Mesodermal cell (in vitro differentiated cells): ENCODE measurements around the gene DIP2C.

Experiments used
- H3K27ac ChIP-seq: 2 replicates; pipeline ENCODE4 v1.7.0; 2013; ENCODE audit warnings: mild to moderate bottlenecking, low read depth, low read length, moderate library complexity; ENCODE audit not compliant: severe bottlenecking
- H3K36me3 ChIP-seq: 2 replicates; pipeline ENCODE4 v1.7.1; 2013; ENCODE audit warnings: mild to moderate bottlenecking, low read length, moderate library complexity; ENCODE audit not compliant: control insufficient read depth, insufficient read depth
- H3K4me1 ChIP-seq: one replicate; pipeline ENCODE4 v1.7.1; 2013; ENCODE audit warnings: mild to moderate bottlenecking, low read length; ENCODE audit not compliant: insufficient read depth, control insufficient read depth, poor library complexity, severe bottlenecking
- H3K4me3 ChIP-seq: 2 replicates; pipeline ENCODE4 v1.7.0; 2013; ENCODE audit warnings: low read length, control low read depth, mild to moderate bottlenecking; ENCODE audit not compliant: insufficient read depth, poor library complexity, severe bottlenecking; ENCODE audit errors: extremely low read depth
- H3K9me3 ChIP-seq: 2 replicates; pipeline ENCODE4 v1.7.1; 2013; ENCODE audit warnings: mild to moderate bottlenecking, low read length, moderate library complexity; ENCODE audit not compliant: control insufficient read depth
- WGBS, 2 experiments: methylation state at CpG; one replicate each; pipeline ENCODE4 v1.1.5; 2013; ENCODE audit warnings: missing lambda C conversion rate in 2 of 2; ENCODE audit not compliant: insufficient coverage in 2 of 2; 5-methylcytosine and 5-hydroxymethylcytosine counted together

Gene DIP2C

DNA sequence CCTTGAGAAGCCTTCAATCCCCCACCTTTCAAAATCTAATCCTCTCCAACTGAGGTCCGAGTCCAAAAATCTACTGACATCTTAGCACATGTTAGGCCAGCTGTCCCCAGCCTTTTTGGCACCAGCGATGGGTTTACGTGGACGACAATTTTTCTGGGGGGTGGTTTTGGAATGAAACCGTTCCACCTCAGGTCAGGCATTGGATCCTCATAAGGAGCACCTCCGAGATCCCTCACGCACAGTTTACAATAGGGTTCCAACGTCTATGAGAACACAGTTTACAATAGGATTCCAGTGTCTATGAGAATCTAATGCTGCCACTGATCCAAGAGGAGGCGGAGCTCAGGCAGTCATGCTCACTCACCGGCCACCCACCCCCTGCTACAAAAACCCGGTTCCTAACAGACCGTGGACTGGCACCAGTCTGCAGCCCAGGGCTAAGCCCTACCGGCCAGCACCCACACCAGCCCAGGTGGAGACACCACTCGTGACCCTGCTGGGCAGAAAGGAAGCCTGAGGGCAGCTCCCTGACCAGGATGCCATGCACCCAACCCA is 107.6 kb downstream of the DIP2C start:
- Histone ChIP-seq H3K4me3 (no peak overlapping the region), H3K36me3 (no peaks in the 10 kb centered on the region), H3K27ac (no peak overlapping the region), H3K4me1 (peaks cover 3% of the 10 kb centered on the region), H3K9me3 (no peaks in the 10 kb centered on the region)
- WGBS, 2 experiments, result 89 to 92% methylated on average over 14 of the region's 14 CpGs

DNA sequence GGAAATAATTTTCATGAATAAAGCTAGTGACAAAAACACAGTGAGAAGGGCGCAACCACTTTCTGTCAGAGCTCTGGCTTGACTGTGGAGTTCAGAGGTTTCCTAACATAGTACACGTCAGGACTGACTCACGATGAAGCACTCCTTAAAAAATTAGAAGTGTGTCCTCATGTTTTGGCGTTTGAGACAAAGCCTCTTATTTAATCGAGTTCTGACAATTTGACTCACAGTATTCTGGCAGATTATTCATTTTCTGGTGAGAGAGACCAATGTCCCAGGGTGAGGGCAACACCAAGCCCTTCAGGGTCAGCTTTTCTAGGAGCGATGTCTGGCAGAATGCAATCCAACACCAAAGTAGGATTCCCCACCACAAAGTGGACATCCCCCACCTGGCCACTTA is 108.7 kb downstream of the DIP2C start:
- 90 to 100% methylated on average over 5 of the region's 6 CpGs for WGBS, 2 experiments
- no peak overlapping the region for H3K4me3 ChIP-seq

DNA sequence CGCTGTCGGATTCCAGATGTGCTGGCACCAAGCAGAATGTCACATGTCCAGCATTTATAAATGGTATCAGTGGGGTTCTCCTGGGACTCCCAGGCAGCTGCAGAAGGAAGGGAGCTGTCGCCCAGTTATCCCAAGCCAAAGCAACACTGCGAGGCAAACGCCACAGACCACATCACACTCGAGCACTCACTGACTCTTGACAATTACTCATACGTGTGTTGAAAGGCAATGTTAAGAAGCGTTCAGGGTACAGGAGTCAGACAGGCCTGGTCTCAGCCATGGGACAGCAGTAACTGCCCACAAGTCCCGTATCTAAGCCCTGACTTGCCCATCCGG is 113.4 kb downstream of the DIP2C start:
- no peak overlapping the region for H3K27ac ChIP-seq
- H3K9me3 ChIP-seq, result no peaks in the 10 kb centered on the region
- no peak overlapping the region for H3K4me3 ChIP-seq
- 95% methylated on average over 8 to 10 of the region's 10 CpGs for WGBS, 2 experiments
- H3K4me1 ChIP-seq, result no peaks in the 10 kb centered on the region
- H3K36me3 ChIP-seq, result no peaks in the 10 kb centered on the region

More for the DNA sequence above, 108.7 kb downstream of the DIP2C start:
- Histone ChIP-seq H3K4me1 (peaks cover 3% of the 10 kb centered on the region), H3K27ac (no peak overlapping the region), H3K36me3 (no peaks in the 10 kb centered on the region), H3K9me3 (no peaks in the 10 kb centered on the region)

- no peak overlapping the region for H3K4me3 ChIP-seq
- no peaks in the 10 kb centered on the region for H3K9me3 ChIP-seq
- H3K4me1 ChIP-seq, result no peaks in the 10 kb centered on the region
- WGBS, 2 experiments, result 92 to 93% methylated on average over 16 of the region's 16 CpGs
- no peaks in the 10 kb centered on the region for H3K36me3 ChIP-seq
- no peak overlapping the region for H3K27ac ChIP-seq
These were observed 113.9 kb downstream of the DIP2C start for GRCh38 chr10:575402-576129.

DNA sequence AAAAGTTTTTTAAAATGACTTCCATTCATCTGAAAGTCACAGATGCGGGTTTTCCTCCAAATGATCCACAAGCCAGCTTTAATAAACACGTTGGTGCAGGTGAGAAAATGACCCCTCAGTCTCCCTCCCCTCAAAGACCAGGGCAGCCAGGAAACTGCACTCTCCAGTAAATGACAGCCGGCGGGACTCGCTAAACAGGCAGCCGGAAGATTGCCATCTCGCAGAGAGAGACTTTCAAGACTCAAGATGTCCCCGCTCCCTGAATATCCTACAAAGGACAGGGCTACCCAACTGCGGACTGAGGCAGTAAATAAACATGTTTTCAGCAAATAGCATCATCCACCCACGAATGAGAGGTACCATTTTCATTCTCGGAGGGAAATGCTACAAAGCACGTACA is 116.8 kb downstream of the DIP2C start:
- Histone ChIP-seq H3K36me3 (no peaks in the 10 kb centered on the region), H3K9me3 (peaks cover 7% of the 10 kb centered on the region), H3K27ac (no peak overlapping the region), H3K4me1 (no peaks in the 10 kb centered on the region), H3K4me3 (no peak overlapping the region)
- 86 to 94% methylated on average over 10 to 11 of the region's 12 CpGs for WGBS, 2 experiments

DNA sequence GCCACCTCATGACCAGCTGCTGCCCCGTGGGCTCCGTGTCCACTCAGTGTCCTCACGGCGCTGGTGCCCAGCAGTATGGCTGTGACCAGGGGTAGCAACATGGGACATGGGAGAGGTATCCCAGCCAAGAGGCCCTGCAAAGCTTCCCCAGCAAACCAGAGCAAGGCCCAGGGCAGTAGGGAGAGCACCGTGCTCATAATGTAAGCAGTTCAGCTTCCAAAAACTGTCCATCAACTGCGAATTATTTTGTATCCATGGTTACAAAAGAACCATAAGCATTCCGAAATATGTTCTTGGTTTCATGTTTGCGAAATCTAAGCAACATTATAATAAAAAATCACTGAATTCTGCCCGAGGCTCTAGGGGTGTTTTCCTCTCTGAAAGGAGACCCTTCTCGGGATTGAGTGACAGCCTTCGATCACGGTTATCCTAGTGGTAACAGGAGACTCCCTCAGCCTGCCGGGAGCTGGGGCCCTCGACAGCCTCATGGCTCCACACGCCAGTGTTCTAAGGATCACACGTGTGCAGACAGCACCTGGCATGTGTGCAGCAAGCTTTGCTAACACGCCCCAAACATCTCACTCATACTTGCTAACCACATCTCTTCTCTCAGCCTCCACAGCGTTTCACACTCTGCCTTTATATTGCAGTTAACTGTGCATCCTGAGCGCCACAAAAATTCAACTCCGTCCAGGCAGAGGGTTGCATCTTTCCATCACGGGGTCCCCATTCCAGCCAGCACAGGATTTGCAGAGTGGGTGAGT is 117.6 kb downstream of the DIP2C start:
- no peaks in the 10 kb centered on the region for H3K4me1 ChIP-seq
- H3K36me3 ChIP-seq, result no peaks in the 10 kb centered on the region
- no peak overlapping the region for H3K4me3 ChIP-seq
- no peak overlapping the region for H3K27ac ChIP-seq
- peaks cover 7% of the 10 kb centered on the region for H3K9me3 ChIP-seq
- 91 to 95% methylated on average over 16 to 17 of the region's 21 CpGs for WGBS, 2 experiments

DNA sequence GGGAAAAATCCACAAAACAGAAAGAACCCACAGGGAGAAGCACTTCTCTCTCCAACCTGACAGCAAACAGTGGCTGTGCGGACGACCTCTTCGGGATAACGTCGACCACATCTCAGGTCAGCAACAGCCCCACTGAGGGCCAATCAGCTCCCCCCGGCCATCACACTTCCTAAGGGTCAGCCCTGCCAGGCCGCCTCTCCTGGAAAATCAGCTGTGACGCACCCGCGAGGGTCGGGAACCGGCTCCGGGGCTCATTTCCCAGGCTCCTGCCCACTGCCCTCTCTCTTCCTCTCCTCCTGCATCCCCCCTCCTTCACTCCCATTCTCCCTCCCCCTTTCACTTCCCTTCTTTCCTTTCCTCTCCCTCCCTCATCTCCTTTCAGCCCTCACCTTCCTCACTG is 118.3 kb downstream of the DIP2C start:
- WGBS, 2 experiments, result 90 to 92% methylated on average over 12 to 13 of the region's 13 CpGs
- Histone ChIP-seq H3K4me3 (no peak overlapping the region), H3K27ac (no peak overlapping the region), H3K9me3 (peaks cover 7% of the 10 kb centered on the region), H3K36me3 (no peaks in the 10 kb centered on the region), H3K4me1 (no peaks in the 10 kb centered on the region)

GRCh38 chr10:570628-571163 is 118.8 kb downstream of the DIP2C start:
- peaks cover 7% of the 10 kb centered on the region for H3K9me3 ChIP-seq
- no peak overlapping the region for H3K27ac ChIP-seq
- no peak overlapping the region for H3K4me3 ChIP-seq
- WGBS, 2 experiments, result 86 to 94% methylated on average over 16 to 18 of the region's 20 CpGs
- H3K4me1 ChIP-seq, result no peaks in the 10 kb centered on the region
- no peaks in the 10 kb centered on the region for H3K36me3 ChIP-seq

DNA sequence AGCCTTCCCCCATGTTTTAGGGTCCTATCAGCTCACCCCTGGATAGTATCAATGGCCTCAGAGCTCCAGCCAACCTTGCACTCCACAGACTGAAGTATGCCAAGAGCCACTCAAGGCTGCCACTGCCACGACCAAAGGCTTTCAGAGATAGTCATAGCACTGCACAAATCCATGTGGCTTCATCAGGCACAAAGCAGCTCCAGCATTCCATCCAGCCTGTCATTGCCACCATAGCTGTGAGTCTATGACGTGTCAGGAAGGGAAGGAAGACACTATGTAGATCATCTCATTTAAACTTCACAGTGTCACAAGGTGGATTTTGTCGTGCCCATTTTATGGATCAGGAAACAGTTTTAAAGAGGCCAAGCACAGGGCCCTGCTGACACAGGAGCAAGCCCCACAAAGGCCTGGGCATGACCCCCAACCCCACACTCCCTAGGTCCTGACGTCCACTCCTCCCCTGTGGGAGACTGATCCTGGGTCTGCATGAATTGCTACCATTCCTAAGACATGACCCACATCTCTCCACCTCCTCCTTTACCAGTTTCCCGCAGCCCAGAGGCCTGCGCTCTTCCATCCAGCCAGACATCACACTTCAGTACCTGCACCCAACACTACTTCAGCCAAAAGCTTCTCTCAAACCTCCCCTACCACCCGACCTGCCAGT is 119.4 kb downstream of the DIP2C start:
- WGBS, 2 experiments, result 95 to 100% methylated on average over 5 of the region's 7 CpGs
- Histone ChIP-seq H3K4me3 (no peak overlapping the region), H3K27ac (no peak overlapping the region), H3K9me3 (peaks cover 7% of the 10 kb centered on the region), H3K36me3 (no peaks in the 10 kb centered on the region), H3K4me1 (no peaks in the 10 kb centered on the region)

GRCh38 chr10:568848-569247 is 120.6 kb downstream of the DIP2C start:
- Histone ChIP-seq H3K9me3 (peaks cover 11% of the 10 kb centered on the region), H3K27ac (no peak overlapping the region), H3K4me3 (no peak overlapping the region), H3K36me3 (no peaks in the 10 kb centered on the region), H3K4me1 (no peaks in the 10 kb centered on the region)
- 97 to 99% methylated on average over 5 to 7 of the region's 7 CpGs for WGBS, 2 experiments
